ENCODE measurements around the gene PMVK. TPM values are rescaled to one million over a fixed set of nuclear protein-coding genes. Genes with fewer than 3 reads are reported as not detected.

The PMVK gene
- total and polyA plus RNA-seq, 2 experiments from 2014 or later = 12.5 to 53.5 TPM

DNA sequence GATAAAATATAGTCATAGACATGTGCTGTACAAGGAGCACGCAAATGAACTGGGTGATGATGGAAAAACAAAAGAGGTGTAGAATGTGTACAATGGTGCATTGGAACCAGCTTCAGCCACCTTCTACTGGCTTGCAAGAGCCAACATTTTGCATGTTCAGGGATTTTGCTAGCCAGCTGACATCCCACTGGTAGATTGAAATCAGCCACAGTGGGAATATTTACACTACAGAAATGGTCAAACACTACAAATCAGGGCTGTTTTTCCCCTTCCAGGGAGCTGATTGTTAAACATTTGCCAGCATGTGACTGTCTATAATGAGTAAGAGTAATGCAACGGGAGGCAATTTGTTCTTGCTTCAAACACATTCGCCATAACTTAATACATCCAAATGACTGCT is 23.2 kb downstream of the PMVK start:
- no peaks in the 10 kb centered on the region for H3K36me3 ChIP-seq (replicated peaks; ENCODE audit: insufficient read depth, low read depth)
- no peaks in the 10 kb centered on the region for H3K27me3 ChIP-seq
- no peak overlapping the region for H3K4me2 ChIP-seq
- no peaks in the 10 kb centered on the region for H3K9me3 ChIP-seq (ENCODE audit: low read depth)
- no peaks in the 10 kb centered on the region for H4K20me1 ChIP-seq (ENCODE audit: insufficient read depth, poor library complexity, severe bottlenecking)
- H2AFZ ChIP-seq = no peak overlapping the region
- WGBS (ENCODE audit: low lambda C conversion rate, missing lambda C conversion rate) = 75% methylated on average over 3 of the region's 3 CpGs
- no peak for DNase-seq (ENCODE audit: low spot score)
- H3K4me3 ChIP-seq = no peak overlapping the region
- no peaks in the 10 kb centered on the region for H3K4me1 ChIP-seq (ENCODE audit: insufficient read depth)
- no peak overlapping the region for H3K27ac ChIP-seq
- H3K79me2 ChIP-seq = no peaks in the 10 kb centered on the region
- TF ChIP-seq, protein P1, sequence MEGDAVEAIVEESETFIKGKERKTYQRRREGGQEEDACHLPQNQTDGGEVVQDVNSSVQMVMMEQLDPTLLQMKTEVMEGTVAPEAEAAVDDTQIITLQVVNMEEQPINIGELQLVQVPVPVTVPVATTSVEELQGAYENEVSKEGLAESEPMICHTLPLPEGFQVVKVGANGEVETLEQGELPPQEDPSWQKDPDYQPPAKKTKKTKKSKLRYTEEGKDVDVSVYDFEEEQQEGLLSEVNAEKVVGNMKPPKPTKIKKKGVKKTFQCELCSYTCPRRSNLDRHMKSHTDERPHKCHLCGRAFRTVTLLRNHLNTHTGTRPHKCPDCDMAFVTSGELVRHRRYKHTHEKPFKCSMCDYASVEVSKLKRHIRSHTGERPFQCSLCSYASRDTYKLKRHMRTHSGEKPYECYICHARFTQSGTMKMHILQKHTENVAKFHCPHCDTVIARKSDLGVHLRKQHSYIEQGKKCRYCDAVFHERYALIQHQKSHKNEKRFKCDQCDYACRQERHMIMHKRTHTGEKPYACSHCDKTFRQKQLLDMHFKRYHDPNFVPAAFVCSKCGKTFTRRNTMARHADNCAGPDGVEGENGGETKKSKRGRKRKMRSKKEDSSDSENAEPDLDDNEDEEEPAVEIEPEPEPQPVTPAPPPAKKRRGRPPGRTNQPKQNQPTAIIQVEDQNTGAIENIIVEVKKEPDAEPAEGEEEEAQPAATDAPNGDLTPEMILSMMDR (IDR thresholded peaks at IDR 0.05; ENCODE audit: poor library complexity) = no peak
- TF ChIP-seq EZH2 (IDR thresholded peaks at IDR 0.05; ENCODE audit: borderline replicate concordance) = no peak
- TF ChIP-seq EZH2phosphoT487 (IDR thresholded peaks at IDR 0.05; ENCODE audit: low read depth, severe bottlenecking, unreplicated experiment) = no peak
- no peaks in the 10 kb centered on the region for H3K9me2 ChIP-seq (replicated peaks; ENCODE audit: insufficient read depth)

DNA sequence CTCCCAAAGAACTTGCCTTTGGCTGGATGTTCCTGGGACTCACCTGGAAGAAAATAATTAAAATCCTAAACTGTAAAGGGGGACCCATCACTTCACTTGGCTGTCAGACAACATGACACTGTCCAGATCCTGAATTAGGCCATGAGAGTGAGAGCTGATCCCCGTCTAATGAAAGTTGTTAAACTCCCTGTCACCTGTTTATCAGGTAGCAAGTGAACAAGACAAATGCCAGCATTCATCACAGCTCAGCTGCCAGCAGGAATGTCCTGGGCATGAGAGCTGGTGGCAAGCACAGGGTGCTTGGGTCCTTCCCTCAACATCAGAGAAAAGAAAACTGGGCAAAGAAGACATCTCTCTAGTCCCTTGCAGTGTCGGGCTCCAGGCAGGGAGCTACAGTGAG is 23.8 kb downstream of the PMVK start:
- WGBS (ENCODE audit: low lambda C conversion rate, missing lambda C conversion rate) = 68% methylated on average over 2 of the region's 2 CpGs
- DNase-seq (ENCODE audit: low spot score) = no peak
- no peaks in the 10 kb centered on the region for H3K9me3 ChIP-seq (ENCODE audit: low read depth)

DNA sequence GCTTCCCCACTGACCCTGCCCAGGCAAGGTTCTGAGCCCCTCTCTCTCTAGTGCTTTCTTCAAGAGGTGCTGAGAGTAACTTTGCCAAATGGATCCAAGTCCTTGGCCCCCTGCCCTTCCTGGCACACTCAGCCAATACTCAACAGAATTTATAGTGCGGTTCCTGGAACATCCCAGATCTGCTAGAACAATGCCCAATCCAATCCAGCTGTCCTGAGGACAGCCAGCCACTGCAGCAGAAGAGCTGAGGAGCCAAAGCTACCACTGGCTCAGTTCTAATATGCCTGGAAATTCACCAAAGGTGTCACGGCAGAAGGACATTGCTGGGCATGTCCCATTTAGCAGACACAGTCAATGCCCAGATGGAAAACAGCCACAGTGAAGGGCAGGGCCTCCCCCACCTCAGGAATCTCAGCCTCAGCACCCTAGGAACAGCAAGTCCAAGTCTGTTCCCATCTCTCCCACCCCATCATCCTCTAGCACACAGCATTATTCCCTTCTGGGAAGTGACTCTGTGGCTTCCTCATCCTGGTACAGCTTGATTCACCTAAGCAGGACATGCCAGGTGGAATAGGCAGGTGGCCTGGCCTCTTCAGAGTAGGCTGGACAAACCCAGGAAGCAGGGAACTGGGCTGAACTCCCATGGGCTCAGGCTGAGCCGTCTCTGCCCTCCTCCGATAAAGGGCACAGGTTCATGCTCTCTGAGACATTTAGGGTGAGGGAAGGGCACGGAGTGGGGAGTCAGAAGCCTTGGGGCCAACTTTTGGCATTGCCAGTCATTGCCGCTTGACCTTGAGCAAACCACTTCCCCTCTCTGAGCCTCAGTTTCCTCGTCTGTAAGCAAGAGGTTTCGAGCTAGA is 24.6 kb downstream of the PMVK start:
- H3K4me1 ChIP-seq (ENCODE audit: insufficient read depth) = no peaks in the 10 kb centered on the region
- TF ChIP-seq, protein P1 (IDR thresholded peaks at IDR 0.05; ENCODE audit: poor library complexity) = no peak
- no peak overlapping the region for H3K4me3 ChIP-seq
- no peaks in the 10 kb centered on the region for H3K79me2 ChIP-seq
- no peaks in the 10 kb centered on the region for H3K9me2 ChIP-seq (replicated peaks; ENCODE audit: insufficient read depth)
- H3K4me2 ChIP-seq = no peak overlapping the region
- H3K27ac ChIP-seq = no peak overlapping the region
- WGBS (ENCODE audit: low lambda C conversion rate, missing lambda C conversion rate) = 91% methylated on average over 8 of the region's 8 CpGs
- H2AFZ ChIP-seq = no peak overlapping the region
- H3K36me3 ChIP-seq (replicated peaks; ENCODE audit: insufficient read depth, low read depth) = no peaks in the 10 kb centered on the region
- H3K27me3 ChIP-seq = no peaks in the 10 kb centered on the region
- no peak for DNase-seq (ENCODE audit: low spot score)
- no peaks in the 10 kb centered on the region for H3K9me3 ChIP-seq (ENCODE audit: low read depth)
- H4K20me1 ChIP-seq (ENCODE audit: insufficient read depth, poor library complexity, severe bottlenecking) = no peaks in the 10 kb centered on the region

More for the DNA sequence above, 23.8 kb downstream of the PMVK start:
- H3K9me2 ChIP-seq (replicated peaks; ENCODE audit: insufficient read depth) = no peaks in the 10 kb centered on the region
- no peak overlapping the region for H3K4me2 ChIP-seq
- H3K4me1 ChIP-seq (ENCODE audit: insufficient read depth) = no peaks in the 10 kb centered on the region
- H3K36me3 ChIP-seq (replicated peaks; ENCODE audit: insufficient read depth, low read depth) = no peaks in the 10 kb centered on the region
- no peak overlapping the region for H3K27ac ChIP-seq
- no peaks in the 10 kb centered on the region for H3K79me2 ChIP-seq
- no peak for TF ChIP-seq EZH2phosphoT487 (IDR thresholded peaks at IDR 0.05; ENCODE audit: low read depth, severe bottlenecking, unreplicated experiment)
- TF ChIP-seq, protein P1 (IDR thresholded peaks at IDR 0.05; ENCODE audit: poor library complexity) = no peak
- TF ChIP-seq EZH2 (IDR thresholded peaks at IDR 0.05; ENCODE audit: borderline replicate concordance) = no peak
- H3K27me3 ChIP-seq = no peaks in the 10 kb centered on the region
- H3K4me3 ChIP-seq = no peak overlapping the region
- H4K20me1 ChIP-seq (ENCODE audit: insufficient read depth, poor library complexity, severe bottlenecking) = no peaks in the 10 kb centered on the region
- no peak overlapping the region for H2AFZ ChIP-seq
